Measurements from ENCODE around the gene NUDT3. TPM values are rescaled to one million over a fixed set of nuclear protein-coding genes. Genes with fewer than 3 reads are reported as not detected.

The NUDT3 gene
- total RNA-seq, 1 experiment from 2014 or later, result 18.3 TPM

DNA sequence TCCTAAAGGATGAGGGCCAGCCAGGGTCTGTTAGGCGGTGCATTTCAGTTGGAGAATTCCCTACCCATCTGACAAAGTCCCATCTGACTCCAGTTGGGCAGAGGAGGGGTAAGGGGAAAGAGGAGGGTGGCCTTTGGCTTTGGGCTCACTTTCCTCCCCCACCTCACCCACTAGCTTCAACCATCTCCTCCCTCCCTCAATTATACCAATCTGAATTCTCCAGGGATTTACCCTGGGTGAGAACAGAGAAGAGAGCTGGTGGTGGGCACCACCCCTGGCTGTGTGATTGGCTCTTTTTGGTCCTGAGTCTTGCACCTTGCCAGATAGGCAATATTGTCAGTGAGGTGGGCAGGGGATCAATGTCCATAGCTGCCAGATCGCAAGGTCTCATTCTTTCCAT is 152.6 kb downstream of the NUDT3 start:
- DNase-seq (ENCODE audit: low read depth), result no peak

DNA sequence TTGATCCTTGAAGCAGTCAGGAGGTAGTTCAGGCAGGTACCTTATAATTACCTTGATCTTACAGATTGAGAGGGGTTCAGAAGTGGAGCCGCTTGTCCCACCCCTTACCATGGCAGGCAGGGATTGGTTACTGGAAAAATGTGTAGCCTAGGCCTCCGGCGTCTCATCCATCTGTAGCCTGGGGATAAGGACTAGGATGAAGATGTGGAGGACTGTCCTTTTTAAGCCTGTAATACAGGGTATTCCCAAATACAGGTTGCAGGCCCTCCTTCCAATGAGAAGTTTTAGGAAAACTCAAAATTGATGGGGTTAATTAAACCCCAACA is 153.0 kb downstream of the NUDT3 start:
- no peak for DNase-seq (ENCODE audit: low read depth)

DNA sequence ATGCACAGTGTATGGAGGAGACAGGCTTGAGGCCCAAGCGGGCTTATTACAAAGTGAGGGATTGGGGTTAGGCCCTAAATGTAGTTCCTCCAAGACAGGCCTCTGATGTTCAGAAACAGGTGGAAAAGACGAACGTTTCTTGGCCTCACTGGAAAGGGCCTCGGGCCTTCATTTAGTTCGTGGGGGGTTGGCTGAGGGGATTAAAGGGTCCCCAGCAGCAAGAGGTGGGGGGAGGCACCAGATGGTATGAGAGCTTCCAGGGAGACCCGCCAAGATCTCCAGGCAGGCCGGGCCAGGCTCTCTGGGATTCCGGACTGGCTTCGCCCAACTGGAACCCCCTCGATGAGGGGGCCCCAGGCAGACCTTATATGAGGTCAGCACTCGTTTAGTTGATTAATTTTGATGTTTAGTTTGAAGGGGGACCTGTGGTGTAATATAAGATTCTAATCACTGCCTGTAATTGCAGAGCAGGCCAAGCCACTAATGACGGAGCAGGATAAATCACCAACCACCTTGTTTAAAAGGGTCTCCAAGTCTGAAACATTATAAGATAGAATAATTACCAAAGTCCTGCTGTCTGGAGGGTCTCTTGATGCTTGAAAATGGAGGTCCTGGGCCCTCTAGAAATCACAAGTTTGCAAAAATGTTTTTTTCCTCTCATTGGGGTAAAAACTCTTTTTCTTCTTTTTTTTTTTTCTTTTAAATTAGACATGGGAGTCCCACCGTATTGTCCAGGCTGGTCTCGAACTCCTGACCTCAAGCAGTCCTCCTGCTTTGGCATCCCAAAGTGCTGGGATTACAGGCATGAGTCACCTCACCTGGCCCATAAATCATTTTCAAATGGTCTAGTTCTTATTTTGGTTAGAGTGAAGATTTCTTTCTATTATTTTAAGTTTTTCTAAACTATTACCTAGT is 153.6 kb downstream of the NUDT3 start:
- peak; percentile 58 for DNase-seq (ENCODE audit: low read depth)

GRCh38 chr6:34237722-34238584 is 154.5 kb downstream of the NUDT3 start:
- DNase-seq (ENCODE audit: low read depth), result peak; percentile 44

DNA sequence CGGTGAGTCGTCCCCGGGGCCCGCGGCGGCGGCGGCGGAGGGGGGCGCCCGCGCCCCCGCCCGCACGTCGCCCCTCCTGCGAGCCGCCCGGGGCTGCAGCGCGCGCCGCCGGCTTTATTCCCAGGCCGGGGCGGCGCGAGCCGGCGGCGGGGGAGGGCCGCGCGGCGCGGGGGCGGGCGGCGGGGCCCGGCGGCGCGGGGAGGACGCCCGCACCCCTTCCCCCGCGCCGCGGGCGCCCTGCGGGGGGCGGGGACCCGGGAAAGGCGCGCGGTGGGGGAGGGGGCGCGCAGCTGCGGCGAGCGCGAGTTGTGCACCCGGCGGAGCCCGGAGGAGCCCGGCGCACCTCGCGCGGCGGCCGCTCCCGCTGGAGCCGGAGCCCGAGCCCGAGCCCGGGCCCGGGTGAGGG is 155.2 kb downstream of the NUDT3 start:
- DNase-seq (ENCODE audit: low read depth), result no peak

DNA sequence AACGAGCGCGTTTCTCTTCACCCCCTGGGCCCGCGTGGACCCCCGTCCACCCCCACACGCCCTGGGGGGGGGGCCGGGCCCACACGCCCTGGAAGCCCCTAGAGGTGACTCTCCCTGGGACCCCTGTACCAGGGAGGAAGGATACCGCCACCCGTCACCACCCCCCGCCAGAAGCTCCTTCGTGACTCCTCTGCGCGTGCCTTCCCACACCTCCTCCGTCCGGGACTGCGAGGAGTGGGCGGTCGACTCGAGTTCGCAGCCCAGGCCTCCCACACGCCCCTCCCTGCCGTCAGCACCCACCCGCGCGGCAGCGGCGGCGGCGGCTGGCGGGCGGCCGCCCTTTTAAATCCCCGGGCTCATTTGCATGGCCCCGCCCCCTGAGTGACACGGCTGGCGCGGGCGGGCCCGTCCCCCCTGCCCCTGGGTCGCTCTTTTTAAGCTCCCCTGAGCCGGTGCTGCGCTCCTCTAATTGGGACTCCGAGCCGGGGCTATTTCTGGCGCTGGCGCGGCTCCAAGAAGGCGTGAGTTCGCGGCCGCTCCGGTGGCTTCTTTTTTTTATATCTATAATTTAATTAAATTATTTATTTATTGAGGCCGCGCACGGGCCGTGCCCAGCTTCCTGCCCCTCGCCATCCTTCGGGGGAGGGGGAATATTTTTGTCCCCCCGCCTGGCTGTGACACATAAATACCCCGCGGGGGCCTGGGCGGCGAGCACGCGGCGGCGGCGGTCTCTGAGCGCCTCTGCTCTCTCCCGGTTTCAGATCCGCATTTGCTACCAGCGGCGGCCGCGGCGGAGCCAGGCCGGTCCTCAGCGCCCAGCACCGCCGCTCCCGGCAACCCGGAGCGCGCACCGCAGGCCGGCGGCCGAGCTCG is 155.8 kb downstream of the NUDT3 start, which contains the start of gene HMGA1:
Gene HMGA1 (plus strand): TSS at position 431 of the 873 bp plus-strand sequence. CDS start 3,908 bp downstream, outside the sequence.
- peak; percentile 90 for DNase-seq (ENCODE audit: low read depth)

GRCh38 chr6:34236131-34236442 is 156.4 kb downstream of the NUDT3 start:
- no peak for DNase-seq (ENCODE audit: low read depth)

DNA sequence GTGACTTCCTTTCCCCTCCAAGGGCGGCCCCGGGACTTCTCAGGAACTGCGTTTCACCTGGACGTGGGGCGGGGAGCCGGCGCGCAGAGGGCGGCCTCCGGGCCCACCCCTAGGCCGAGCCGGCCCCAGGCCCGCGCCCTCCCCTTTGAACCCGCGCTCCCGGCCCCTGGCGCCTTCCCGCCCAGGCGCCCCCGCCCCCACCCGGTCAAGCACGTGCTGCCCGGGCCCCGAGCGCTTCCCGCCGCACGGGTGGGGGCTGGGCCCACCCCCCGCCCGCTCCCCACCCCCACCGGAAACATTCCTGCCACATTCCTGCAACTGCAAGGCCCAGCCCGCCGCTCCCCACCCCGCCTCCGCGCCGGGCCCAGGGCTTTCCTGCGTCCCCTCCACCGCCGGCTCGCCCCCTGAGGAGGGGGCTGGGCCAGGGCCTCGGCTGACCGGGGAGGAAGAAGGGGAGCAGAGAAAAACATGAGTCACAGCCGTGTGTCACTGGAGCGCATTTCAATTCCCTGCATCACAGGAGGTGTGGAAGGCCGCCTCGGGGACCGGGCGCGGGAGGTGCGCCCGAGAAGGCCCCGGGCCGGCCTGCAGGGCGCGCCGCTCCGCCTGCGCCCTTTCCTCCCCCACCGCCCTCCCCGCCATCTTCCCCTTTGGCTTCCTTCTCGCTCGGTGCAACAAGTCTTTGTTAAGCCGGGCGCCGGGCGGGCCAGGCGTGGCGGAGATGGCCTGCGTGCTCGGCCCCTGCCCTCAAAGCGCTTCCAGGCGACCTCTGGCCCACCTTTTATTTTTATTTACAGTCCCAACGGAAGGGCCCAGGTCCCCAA is 156.9 kb downstream of the NUDT3 start:
- DNase-seq (ENCODE audit: low read depth), result no peak

GRCh38 chr6:34234667-34235306 is 157.7 kb downstream of the NUDT3 start:
- no peak for DNase-seq (ENCODE audit: low read depth)

- no peak for DNase-seq (ENCODE audit: low read depth)
Observed at GRCh38 chr6:34233867-34234266, 158.6 kb downstream of the NUDT3 start.

DNA sequence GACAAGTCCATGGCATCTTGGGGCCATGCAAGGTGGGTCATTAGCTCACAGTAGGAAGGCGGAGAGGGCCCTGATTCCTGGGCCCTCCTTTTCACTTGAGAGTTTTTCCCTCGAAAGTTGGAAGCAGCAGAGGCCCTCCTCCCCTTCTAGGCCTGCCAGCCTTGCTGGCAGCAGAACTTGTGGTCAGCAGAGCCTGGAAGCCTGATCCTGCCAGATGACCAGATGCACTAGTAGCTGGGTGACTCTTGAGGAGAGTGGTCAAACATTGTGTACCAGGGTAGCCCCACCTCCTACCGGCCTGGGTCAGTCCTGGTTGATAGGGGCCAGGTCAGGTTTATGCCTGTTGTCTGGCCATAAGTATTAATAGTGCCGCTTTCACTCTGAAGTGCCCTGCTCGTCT is 159.6 kb downstream of the NUDT3 start:
- DNase-seq (ENCODE audit: low read depth), result peak; percentile 67

DNA sequence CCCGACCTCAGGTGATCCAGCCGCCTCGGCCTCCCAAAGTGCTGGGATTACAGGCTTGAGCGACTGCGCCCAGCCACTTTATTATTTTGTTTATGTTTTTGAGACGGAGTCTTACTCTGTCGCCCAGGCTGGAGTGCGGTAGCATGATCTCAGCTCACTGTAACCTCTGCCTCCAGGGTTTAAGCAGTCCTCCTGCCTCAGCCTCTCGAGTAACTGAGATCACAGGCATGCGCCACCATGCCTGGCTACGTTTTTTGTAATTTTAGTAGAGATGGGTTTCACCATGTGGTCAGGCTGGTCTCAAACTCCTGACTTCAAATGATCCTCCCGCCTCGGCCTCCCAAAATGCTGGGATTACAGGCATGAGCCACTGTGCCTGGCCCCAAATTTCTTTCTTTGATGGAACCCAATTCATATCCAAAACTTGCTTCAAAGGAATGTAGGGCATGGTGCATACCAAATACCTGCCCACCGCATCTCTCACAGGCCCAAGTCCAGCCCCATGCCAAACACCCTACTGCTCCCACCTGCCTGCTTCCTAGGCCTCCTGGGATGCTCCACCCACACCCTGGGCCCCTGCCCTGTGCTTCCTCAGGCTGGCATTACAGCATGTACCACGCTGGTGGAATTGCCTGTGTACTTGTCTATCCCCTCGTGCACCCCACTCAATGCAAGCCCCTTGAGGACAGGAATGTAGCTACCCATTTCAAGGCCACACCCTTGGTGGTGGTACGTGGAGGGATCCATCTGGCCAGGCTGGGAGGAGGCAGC is 160.7 kb downstream of the NUDT3 start:
- no peak for DNase-seq (ENCODE audit: low read depth)

DNA sequence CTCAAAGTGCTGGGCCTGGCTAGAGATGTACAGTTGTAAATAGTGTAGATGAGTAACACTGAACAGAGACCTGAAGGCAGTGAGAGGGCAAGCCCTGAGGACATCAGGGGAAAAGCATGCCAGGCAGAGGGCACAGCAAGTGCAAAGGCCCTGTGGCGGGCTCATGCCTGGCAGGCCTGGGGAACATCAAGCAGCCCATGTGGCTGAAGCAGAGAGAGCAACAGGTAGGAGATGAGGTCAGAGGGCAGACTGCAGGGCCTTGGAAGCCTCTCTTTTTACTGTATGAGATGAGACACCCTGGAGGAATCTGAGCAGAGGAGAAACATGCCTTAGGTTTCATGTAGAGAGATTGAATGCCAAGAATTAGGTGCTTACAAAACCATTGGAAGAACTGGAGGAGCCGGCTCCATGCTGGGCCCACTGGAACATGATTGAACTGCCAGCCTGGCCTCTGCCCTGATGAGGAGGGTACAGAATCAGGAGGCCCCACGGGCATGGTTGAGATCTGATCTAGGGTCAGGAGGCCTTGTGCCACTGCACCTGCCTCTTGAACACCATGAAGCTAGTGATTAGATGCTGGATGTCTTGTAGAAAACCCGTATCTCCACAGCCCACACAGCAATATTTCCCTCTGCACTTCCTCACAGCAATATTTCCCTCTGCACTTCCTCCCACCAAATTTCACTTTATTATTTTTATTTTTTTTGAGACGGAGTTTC is 161.7 kb downstream of the NUDT3 start:
- DNase-seq (ENCODE audit: low read depth), result no peak

DNA sequence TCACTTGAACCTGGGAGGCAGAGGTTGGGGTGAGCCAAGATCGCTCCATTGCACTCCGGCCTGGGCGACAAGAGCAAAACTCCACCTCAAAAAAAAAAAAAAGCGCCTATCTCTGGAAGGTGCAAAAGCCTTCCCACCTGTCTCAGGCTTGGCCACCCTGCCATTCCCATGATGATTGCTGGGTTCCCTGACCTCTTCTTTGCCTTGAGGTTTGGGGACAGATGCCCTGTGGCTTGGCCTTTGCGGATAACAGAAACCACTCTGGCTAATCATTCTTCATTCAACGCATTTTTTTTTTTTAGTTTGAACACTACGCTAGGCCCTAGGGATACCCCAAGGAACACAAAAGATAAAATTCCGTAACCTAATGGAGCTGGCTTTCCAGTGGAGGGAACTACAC is 162.6 kb downstream of the NUDT3 start:
- DNase-seq (ENCODE audit: low read depth), result no peak

Other genes with a start within 250 kb of the NUDT3 start
- not detected in 2 replicates for gene GRM4, start 246.6 kb downstream of the NUDT3 start, total RNA-seq (2014; rRNA removed; shearing (Covaris generic))
- 124 and 169 TPM in 2 replicates for gene HMGA1, start 155.8 kb downstream of the NUDT3 start, total RNA-seq (2014; rRNA removed; shearing (Covaris generic))
- gene SMIM29, start 143.7 kb downstream of the NUDT3 start, total RNA-seq (2014; rRNA removed; shearing (Covaris generic)), result 50.5 and 73.3 TPM in 2 replicates
- gene RPS10, start 33.4 kb upstream of the NUDT3 start, total RNA-seq (2014; rRNA removed; shearing (Covaris generic)), result 3,564 and 4,124 TPM in 2 replicates
- 0.20 TPM in 1 of 2 replicates, not detected in the other for gene PACSIN1, start 73.4 kb upstream of the NUDT3 start, total RNA-seq (2014; rRNA removed; shearing (Covaris generic))
- not detected in 2 replicates for gene SPDEF, start 163.7 kb upstream of the NUDT3 start, total RNA-seq (2014; rRNA removed; shearing (Covaris generic))

Data from M059J (cell line).